ENCODE results near the gene FASTKD1. TPM values are rescaled to one million over a fixed set of nuclear protein-coding genes. Genes with fewer than 3 reads are reported as not detected.

The FASTKD1 gene
- total RNA-seq, 1 experiment from 2014 or later = 21.1 TPM

DNA sequence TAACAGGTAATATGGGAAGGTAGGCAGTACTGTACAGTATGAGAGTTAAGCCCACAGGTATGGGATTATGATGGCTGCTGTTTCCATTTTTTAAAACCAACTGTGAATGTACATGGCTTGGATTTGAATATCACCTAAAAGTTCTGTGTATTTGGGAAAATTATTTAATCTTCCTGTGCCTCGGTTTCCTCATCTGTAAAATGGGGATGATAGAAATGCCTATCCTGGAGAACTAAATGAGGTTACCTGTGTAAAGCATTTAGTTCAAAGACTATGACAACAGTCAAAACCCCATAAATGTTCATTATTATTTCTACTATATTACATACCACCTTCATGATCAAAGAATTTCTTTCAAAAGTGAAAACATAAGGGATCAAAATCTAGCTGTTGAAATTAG, 60.6 kb downstream of the FASTKD1 start:
- no peaks in the 10 kb centered on the region for H3K36me3 ChIP-seq (ENCODE audit: low read depth, low read length)
- H3K4me1 ChIP-seq (ENCODE audit: insufficient read depth, low read length) = peaks cover 48% of the 10 kb centered on the region
- intact Hi-C loops (cut with micrococcal nuclease) = no loop called here

DNA sequence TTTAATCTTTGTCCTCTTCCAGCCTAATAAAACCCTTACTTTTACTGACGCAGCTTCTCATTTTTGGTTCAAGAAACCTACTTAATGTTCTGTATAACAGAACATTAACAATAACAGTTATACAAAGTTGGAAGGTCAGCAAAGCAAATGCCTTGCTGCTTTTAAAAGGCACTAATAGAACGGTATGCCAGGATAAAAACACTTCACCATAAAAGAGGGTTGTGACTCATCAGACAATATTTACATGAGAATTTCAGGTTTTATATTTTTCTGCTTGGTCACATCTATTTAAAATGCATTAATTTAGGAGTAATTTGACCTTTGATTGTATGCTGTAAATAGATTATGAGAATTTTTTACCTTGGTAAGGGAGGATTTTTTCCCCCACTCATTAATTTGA, 61.1 kb downstream of the FASTKD1 start:
- no peaks in the 10 kb centered on the region for H3K27me3 ChIP-seq (ENCODE audit: low read length)
- TF ChIP-seq EZH2phosphoT487 (IDR thresholded peaks at IDR 0.05; ENCODE audit: borderline replicate concordance, low read length) (no peak), EZH2 (IDR thresholded peaks at IDR 0.05; ENCODE audit: low read length, unreplicated experiment) (no peak)
- TF ChIP-seq, protein P1, sequence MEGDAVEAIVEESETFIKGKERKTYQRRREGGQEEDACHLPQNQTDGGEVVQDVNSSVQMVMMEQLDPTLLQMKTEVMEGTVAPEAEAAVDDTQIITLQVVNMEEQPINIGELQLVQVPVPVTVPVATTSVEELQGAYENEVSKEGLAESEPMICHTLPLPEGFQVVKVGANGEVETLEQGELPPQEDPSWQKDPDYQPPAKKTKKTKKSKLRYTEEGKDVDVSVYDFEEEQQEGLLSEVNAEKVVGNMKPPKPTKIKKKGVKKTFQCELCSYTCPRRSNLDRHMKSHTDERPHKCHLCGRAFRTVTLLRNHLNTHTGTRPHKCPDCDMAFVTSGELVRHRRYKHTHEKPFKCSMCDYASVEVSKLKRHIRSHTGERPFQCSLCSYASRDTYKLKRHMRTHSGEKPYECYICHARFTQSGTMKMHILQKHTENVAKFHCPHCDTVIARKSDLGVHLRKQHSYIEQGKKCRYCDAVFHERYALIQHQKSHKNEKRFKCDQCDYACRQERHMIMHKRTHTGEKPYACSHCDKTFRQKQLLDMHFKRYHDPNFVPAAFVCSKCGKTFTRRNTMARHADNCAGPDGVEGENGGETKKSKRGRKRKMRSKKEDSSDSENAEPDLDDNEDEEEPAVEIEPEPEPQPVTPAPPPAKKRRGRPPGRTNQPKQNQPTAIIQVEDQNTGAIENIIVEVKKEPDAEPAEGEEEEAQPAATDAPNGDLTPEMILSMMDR (conservative IDR thresholded peaks at IDR 0.05; ENCODE audit: low read depth, low read length) = no peak
- peak; percentile 66 for DNase-seq
- H3K9me3 ChIP-seq (ENCODE audit: low read length) = no peaks in the 10 kb centered on the region
- intact Hi-C loops (cut with micrococcal nuclease) = no loop called here
- H3K4me3 ChIP-seq (ENCODE audit: low read length) = no peak overlapping the region
- no peak overlapping the region for H2AFZ ChIP-seq (ENCODE audit: low read length)
- POLR2A ChIA-PET (ENCODE audit: unreplicated experiment) = no interaction called here
- peak overlapping the region; percentile 31 for H3K27ac ChIP-seq (ENCODE audit: low read length)
- no peaks in the 10 kb centered on the region for H4K20me1 ChIP-seq (ENCODE audit: low read length)
- H3K9me2 ChIP-seq (replicated peaks; ENCODE audit: low read length) = no peaks in the 10 kb centered on the region
- no peaks in the 10 kb centered on the region for H3K79me2 ChIP-seq (ENCODE audit: low read length)
- peaks cover 3% of the 10 kb centered on the region for H3F3A ChIP-seq (ENCODE audit: low read length, unreplicated experiment)
- no peaks in the 10 kb centered on the region for H3K36me3 ChIP-seq (ENCODE audit: low read depth, low read length)
- peak overlapping the region; percentile 49 for H3K4me2 ChIP-seq (ENCODE audit: low read length)
- peak; percentile 55 for ATAC-seq
- no peak overlapping the region for H3K9ac ChIP-seq (ENCODE audit: low read length)
- H3K4me1 ChIP-seq (ENCODE audit: insufficient read depth, low read length) = peaks cover 52% of the 10 kb centered on the region
- CTCF ChIA-PET = no interaction called here
- no TSS peak for BruUV-seq (replicated peaks)

More for the DNA sequence above, 60.6 kb downstream of the FASTKD1 start:
- ChIA-PET CTCF (no interaction called here), POLR2A (ENCODE audit: unreplicated experiment) (no interaction called here)
- Histone ChIP-seq H2AFZ (ENCODE audit: low read length) (no peak overlapping the region), H3K4me2 (ENCODE audit: low read length) (peak overlapping the region; percentile 49), H3K4me3 (ENCODE audit: low read length) (no peak overlapping the region), H4K20me1 (ENCODE audit: low read length) (no peaks in the 10 kb centered on the region), H3K27me3 (ENCODE audit: low read length) (no peaks in the 10 kb centered on the region), H3K9me3 (ENCODE audit: low read length) (no peaks in the 10 kb centered on the region), H3K79me2 (ENCODE audit: low read length) (no peaks in the 10 kb centered on the region), H3K9ac (ENCODE audit: low read length) (no peak overlapping the region), H3F3A (ENCODE audit: low read length, unreplicated experiment) (peaks cover under 1% of the 10 kb centered on the region), H3K9me2 (replicated peaks; ENCODE audit: low read length) (no peaks in the 10 kb centered on the region), H3K27ac (ENCODE audit: low read length) (peak overlapping the region; percentile 31)
- no TSS peak for BruUV-seq (replicated peaks)
- ATAC-seq (no peak), DNase-seq (no peak)
- TF ChIP-seq EZH2 (IDR thresholded peaks at IDR 0.05; ENCODE audit: low read length, unreplicated experiment) = no peak
- TF ChIP-seq, protein P1 (conservative IDR thresholded peaks at IDR 0.05; ENCODE audit: low read depth, low read length) = no peak
- TF ChIP-seq EZH2phosphoT487 (IDR thresholded peaks at IDR 0.05; ENCODE audit: borderline replicate concordance, low read length) = no peak

DNA sequence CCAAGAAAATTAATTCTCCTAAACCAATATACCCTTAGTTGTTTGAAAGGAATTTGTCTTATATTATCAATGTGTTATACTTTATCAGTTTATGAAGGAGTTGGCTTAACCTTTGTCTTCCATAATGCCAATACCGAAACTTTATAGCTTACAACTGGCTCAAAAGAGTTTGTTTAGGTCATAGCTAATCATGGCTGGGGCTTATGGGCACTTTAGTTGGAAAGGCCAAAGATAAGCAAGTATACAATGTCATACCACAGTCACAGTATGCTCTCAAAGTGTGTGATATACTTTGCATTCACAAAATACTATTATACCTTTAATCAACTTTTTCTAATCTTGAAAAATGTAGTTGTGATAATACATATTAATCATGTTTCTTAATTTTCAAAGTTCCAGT, 61.8 kb downstream of the FASTKD1 start:
- BruUV-seq (replicated peaks) = no TSS peak
- Histone ChIP-seq H3K4me2 (ENCODE audit: low read length) (peak overlapping the region; percentile 49; the same call in 1 of the 2 replicates), H3K36me3 (ENCODE audit: low read depth, low read length) (no peaks in the 10 kb centered on the region), H3K4me3 (ENCODE audit: low read length) (no peak overlapping the region), H3K27me3 (ENCODE audit: low read length) (no peaks in the 10 kb centered on the region), H4K20me1 (ENCODE audit: low read length) (no peaks in the 10 kb centered on the region), H2AFZ (ENCODE audit: low read length) (no peak overlapping the region), H3K27ac (ENCODE audit: low read length) (no peak overlapping the region), H3K9me3 (ENCODE audit: low read length) (no peaks in the 10 kb centered on the region), H3K9me2 (replicated peaks; ENCODE audit: low read length) (no peaks in the 10 kb centered on the region), H3K9ac (ENCODE audit: low read length) (no peak overlapping the region), H3F3A (ENCODE audit: low read length, unreplicated experiment) (peaks cover 3% of the 10 kb centered on the region), H3K79me2 (ENCODE audit: low read length) (no peaks in the 10 kb centered on the region), H3K4me1 (ENCODE audit: insufficient read depth, low read length) (peaks cover 59% of the 10 kb centered on the region)
- ATAC-seq (no peak), DNase-seq (no peak)
- ChIA-PET POLR2A (ENCODE audit: unreplicated experiment) (no interaction called here), CTCF (no interaction called here)
- intact Hi-C loops (cut with micrococcal nuclease) = no loop called here
- no peak for TF ChIP-seq EZH2phosphoT487 (IDR thresholded peaks at IDR 0.05; ENCODE audit: borderline replicate concordance, low read length)
- TF ChIP-seq EZH2 (IDR thresholded peaks at IDR 0.05; ENCODE audit: low read length, unreplicated experiment) = no peak
- TF ChIP-seq, protein P1 (conservative IDR thresholded peaks at IDR 0.05; ENCODE audit: low read depth, low read length) = no peak

Measured in PC-3 (cell line).